Tongue (tissue), 2 donors: ENCODE data around the gene B4GALT6. TPM values are rescaled to one million over a fixed set of nuclear protein-coding genes. Genes with fewer than 3 reads are reported as not detected.

Experiments used
- DNase-seq: peaks from one replicate; pipeline ENCODE4 v3.0.0-alpha.2; 2015
- total RNA-seq: library from RNA; depleted of rRNA; stranded (reverse); fragments of >200 nt; gene quantifications from one replicate; pipeline ENCODE4 v1.2.3, GENCODE V29; 2014

Gene B4GALT6
- total RNA-seq, 1 donor from 2014 or later, result 7.2 TPM

DNA sequence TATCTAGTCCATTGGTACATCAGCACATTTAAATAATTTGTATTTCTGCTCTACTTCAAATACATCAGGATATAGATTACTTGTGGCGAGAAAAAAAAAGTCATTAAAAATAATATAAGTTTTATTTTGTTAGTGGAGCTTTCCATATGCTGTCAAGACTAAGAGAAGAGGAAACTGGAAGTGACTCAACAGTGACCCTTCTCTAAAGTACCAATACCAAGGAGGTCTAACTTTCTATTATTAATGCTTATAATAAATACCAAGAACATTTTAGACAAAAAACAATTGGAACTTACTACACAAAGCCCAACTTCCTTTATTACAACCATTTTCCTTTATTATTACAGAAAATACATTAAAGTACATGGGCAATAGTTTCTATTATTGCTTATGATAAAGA is 52.9 kb downstream of the B4GALT6 start:
- DNase-seq, result no peak

DNA sequence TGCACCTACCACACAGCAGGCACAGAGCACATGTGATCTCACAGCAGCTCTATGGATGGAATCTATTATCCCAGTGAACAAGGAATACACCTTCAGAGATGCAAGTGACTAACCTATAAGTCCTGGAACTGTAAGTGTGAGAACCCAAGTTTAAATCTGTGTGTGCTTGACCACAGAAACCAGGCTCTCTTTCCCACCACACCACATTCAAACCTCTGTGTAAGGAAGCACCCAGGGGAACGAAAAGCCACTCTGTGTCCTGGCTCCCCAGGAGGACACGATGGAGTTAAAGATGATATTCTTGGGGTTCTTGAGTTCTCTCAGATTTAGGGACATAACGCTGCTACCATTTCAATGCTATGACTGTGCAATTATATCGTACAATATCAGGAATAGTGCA is 53.8 kb downstream of the B4GALT6 start:
- DNase-seq, result no peak

DNA sequence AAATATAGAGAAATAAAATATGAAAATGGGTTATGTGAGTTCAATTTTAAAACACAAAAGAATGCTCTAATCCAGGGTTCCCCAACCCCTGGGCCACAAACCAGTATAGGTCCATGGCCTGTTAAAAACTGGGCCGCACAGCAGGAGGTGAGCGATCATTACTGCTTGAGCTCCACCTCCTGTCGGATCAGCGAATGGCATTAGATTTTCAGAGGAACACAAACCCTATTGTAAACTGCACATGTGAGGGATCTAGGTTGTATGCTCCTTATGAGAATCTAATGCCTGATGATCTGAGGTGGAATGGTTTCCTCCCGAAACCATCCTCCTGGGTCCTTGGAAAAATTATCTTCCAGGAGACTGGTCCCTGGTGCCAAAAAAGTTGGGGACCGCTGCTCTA is 58.0 kb downstream of the B4GALT6 start:
- DNase-seq, result no peak

DNA sequence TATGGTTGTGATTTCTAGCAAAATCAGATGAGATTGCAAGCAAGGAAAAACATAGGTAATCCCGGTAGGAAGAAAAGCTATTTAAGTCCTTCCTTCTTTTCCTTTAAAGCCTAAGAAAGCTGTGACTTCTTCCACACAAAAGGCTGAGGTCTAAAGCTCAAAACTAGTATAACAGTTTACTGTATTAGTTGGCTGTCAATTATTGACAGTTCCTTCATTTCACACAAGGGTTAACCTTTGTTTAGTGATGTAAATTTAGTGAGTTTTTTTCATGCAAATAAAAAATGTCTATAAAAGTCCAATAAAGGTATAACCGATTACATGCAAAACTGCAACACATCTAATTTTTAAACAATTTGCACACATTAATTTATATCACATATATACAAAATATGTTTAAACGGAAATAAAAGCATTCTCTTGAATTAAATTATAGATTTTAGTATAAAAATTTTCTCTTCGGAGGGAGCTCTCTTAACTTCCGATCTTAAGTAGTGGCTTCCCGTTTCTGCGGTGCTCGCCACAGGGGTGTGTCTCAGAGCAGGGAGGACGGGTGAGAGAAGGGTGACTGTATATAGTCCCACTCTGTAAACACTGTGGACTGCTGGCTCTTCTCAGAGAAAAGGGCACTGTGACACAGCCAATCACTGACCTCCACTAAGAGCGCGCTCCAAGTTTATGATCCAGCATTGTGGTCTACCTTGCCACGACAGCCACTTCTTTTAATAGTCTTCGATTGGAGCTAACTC is 59.3 kb downstream of the B4GALT6 start:
- DNase-seq, result no peak

DNA sequence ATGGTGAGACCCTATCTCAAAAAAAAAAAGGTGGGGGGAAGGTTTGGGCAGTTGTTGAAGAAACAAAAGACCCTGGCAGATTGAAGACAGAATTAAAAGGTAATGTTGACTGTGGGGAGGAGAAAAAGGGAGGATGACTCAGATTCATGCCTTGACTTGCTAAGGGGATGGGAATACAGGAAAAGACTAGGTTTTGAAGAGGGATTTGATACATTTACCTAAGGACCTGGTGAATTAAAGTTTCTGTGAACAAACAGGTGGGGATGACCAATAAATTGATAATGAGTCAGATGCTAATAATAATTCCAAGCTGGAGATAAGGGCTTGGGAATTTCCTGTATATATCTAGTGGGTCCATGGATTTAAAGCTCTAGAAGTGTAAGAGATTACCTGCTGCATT is 65.1 kb downstream of the B4GALT6 start:
- no peak for DNase-seq

DNA sequence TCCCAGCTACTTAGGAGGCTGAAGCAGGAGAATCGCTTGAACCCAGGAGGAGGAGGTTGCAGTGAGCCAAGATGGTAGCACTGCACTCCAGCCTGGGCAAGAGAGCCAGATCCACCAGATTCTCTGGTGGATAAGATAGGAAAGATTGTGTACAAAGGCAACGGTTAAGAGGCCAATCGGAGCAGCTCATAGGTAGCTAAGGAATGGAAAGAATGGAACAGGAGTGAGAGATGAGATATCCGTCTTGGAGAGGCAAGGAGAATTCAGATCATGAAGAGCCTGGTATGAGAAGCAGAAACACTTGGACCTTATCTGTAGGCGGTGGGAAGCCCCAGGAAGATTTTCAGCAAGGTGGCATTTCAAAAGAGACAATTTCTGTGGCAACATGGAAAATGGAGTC is 65.6 kb downstream of the B4GALT6 start:
- no peak for DNase-seq

DNA sequence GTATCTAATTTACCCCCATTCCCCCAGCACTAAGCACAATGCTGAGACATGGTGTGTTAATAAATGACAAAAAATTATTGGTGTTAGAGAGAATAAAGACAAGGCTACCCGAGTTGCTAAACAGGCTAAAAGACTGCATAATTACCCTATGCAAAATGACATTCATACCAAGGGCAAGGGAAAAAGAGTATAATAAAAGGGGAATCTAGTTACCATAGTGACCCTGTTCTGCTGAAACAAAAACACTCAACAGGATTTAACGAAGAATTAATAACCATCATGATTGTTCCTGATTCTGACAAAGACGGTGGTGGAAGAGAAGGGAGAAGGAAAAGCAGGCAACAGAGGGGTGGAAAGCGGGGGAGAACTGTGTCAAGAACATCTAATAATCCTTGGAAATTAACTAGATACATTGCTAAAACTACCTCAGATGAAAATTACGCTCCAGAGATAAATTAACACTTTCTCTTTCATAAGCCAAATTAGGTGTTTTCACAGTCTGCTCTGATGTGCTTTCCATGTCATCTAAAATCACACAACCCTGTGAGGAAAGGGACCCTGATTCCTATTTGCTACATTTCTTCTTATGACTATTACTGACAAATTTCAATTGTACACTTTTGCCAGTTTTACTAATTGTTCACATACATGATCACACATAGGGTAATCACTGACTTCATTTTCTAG is 67.2 kb downstream of the B4GALT6 start:
- DNase-seq, result no peak

DNA sequence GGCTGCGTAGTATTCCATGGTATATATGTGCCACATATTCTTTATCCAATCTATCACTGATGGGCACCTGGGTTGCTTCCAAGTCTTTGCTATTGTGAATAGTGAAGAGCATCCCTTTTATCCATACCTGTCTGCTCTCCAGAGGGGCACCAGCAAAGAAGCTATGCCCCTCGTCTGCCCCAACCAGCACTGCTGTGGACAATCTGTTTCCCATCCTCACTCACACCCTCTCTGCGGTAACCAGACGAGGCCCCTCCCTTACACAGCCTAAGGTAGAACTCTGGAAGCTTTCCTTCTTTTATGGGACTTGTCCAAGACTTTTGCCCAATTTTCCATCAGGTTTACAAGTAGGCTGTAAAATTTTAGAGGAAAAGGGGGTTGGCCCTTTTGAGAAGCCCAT is 67.8 kb downstream of the B4GALT6 start:
- DNase-seq, result no peak

DNA sequence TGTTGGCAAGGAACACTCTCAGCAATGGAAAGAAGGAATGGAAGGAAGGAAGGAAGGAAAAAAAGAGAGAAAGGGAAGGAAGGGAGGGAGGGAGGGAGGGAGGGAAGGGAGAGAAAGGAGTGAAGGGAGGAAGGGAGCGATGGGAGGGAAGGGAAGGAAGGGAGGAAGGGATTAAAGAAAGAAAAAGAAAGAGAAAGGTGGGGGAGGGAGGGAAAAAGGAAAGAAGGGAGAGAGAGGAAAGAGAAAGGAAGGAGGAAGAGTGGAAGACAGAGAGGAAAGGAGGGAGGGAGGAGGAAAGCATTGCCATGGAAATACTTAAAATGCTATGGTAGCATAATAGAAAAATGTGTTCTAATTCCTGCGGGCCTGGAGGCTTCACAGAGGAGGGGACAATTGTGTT is 70.3 kb downstream of the B4GALT6 start:
- no peak for DNase-seq

DNA sequence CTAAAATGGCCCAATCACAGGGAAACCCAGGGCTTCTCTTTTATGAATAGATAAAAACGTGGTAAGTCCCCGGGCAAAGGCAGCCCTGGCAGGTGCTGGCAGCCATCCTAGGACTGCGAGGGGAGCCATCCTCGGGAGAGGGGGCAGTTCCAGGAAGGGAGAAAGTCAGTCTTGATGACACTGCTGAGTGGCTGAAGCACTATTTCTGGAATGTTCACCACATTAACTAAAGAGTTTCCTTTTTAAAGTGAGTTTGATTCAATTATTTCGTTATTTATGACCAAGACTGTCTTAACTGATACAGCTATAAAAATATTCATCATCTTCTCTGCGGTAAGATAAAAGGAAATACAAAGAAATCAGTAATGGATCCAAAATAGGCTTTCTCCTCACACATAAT is 72.3 kb downstream of the B4GALT6 start:
- no peak for DNase-seq

DNA sequence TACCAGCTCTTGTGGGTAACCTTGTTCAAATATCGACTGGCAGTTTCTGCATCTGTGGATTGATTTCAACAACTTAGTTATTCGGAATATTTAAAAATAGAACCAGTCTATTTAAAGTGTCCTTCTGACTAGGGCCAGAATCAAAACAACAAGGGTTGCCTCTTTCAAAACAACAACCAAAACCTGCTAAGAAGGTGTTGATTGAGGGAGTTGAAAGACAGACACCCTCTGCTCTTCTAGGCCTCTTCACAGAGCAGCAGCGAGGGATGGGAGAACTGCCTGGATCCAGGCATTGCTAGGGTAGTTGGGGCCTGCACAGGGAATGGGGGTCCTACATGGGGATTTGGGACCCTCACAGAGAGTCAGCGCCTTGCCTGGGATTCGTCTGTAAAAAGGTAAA is 72.9 kb downstream of the B4GALT6 start:
- DNase-seq, result no peak

DNA sequence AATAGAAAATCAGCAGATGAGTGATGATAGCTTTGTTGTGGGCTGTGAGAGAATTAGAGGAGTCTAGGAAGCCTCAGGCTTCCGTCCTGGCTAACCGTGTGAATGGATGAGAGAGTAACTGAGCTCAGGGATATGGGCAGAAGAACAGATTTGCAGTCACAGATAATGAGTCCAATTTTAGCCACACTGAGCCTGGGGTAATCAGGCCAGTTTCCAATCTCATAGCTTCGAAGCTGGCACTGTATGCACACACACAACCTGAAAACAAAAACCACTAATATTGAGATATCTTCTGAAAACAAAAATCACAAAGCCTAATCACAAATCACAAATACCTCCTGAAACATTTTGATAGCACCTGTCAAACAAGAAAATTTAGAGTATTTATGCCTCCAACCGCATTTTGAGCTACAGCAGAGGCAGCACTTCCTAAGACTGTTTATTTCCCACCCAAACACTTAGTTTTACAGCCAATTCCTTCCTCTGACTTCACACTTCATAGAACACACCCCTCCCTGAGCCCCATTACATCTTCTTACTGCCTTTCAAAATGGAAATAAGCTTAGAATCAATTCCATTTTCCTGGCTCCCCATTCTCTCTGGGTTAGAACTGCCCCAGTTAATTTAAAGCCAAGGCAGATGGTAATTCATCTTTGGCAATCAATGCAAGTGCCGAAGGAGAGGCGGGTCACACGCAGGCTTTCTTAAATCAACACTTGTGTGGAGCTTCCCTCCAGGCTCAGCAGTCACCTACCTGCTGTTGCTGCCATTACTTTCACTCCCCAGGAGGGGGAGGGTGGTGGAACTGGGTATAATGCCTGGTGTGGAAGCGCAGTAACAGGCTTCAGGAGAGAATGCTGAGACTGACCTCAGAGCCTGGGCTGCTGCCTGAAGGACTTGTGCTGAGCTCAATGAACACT is 73.8 kb downstream of the B4GALT6 start:
- peak; percentile 16 for DNase-seq

DNA sequence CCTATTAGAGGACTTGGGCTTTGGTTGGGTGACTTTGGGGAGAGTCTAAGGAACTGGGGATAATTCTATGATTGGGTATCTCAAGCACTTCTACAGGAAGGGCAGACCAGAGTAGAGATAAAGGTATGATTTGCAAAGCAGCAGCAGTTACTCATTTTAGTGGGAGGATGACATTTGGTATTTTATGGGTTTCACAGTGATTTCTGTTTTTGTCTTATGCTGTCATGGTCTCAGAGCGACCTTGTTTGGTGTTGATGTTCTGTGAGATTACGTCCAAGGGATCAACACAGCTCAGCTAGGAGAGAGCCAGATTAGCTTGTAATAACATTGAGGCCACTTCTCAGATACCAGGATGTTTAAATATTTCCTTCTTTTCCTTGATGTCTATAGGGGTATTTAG is 74.5 kb downstream of the B4GALT6 start:
- no peak for DNase-seq

DNA sequence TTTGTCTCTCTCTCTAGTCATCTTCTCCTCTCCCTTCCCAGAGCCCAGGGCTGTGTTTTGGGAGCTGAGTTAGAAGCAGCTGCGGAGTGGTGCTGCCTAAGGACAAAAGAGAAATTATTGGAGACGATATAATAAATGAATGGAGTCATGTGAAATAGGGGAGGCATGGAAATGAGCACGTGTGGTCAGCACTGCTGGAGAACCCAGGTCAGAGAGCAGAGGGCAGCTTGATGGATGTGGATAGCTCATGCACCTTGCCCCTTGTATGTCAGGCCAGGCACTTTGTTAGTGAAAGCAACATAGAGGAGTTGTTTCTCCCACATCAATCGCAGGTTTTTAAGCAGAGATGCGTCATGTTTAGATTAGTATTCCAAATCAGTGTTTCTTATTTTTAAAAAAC is 77.0 kb downstream of the B4GALT6 start:
- DNase-seq, result no peak

DNA sequence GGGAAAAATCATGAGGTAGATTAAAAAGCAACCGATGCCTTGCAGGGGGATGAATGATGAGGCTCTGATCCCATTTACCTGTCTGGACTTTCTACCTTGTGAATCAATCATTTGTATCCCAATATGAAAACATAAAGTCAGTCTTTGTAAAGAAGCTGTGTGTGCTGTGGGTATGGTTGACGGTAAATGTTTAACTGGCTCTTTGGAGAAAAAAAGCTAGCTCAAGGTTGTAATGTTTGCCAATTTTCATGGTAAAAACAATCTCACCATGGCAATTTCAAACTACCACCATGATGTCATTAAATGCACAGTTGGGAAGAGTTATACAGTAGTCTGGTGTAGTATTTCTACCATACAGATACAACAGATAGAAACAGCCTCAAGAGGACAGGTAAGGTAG is 78.1 kb downstream of the B4GALT6 start:
- DNase-seq, result no peak

DNA sequence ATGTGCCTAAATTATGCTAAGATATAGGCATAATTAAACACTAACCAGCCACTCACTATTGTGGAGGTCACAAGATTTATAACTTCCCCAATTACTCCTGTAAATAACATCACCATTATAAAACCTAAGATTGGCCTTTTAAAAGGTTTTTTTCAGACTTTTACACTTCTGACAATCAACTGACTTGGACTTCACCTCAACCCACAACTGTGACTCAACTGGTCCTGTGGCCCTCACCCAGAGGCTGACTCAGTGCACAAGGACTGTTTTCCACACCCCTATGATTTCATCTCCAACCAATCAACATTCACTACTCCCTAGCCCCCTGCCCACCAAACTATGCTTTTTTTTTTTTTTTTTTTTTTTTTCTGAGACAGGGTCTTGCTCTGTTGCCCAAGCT is 81.1 kb downstream of the B4GALT6 start:
- DNase-seq, result no peak

DNA sequence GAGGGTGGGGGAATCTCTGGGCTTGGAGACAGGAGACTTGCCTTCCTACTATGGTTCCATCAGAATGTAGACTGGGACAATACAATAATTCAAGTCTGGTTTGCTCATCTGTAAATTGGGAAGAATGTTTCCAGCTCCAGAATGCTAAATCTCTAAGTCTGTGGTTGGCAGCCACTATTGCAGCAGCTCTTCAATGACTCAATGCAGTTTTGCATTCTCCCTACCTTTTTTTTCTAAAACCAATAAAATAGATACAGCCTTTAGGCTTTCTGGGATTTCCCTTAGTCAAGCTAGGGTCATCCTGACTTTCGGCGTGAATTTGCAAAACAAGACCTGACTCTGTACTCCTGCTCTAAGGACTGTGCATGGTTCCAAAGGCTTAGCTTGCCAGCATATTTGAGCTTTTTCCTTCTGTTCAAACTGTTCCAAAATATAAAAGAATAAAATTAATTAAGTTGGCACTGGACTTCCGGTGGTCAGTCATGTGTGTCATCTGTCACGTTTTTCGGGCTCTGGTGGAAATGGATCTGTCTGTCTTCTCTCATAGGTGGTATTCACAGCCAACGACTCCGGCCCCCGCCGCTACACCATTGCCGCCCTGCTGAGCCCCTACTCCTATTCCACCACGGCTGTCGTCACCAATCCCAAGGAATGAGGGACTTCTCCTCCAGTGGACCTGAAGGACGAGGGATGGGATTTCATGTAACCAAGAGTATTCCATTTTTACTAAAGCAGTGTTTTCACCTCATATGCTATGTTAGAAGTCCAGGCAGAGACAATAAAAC is 86.2 kb downstream of the B4GALT6 start:
- DNase-seq, result no peak

DNA sequence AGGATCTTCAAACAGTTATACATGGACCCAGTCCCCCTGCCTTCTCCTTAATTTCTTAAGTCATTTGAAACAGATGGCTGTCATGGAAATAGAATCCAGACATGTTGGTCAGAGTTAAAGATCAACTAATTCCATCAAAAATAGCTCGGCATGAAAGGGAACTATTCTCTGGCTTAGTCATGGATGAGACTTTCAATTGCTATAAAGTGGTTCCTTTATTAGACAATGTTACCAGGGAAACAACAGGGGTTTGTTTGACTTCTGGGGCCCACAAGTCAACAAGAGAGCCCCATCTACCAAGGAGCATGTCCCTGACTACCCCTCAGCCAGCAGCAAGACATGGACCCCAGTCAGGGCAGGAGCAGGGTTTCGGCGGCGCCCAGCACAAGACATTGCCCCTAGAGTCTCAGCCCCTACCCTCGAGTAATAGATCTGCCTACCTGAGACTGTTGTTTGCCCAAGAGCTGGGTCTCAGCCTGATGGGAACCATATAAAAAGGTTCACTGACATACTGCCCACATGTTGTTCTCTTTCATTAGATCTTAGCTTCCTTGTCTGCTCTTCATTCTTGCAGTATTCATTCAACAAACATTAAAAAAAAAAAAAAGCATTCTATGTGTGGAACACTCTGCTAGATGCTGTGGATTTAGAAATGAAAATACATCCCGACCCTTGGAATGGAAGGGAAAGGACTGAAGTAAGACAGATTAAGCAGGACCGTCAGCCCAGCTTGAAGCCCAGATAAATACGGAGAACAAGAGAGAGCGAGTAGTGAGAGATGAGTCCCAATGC is 88.1 kb downstream of the B4GALT6 start:
- DNase-seq, result peak; percentile 39

DNA sequence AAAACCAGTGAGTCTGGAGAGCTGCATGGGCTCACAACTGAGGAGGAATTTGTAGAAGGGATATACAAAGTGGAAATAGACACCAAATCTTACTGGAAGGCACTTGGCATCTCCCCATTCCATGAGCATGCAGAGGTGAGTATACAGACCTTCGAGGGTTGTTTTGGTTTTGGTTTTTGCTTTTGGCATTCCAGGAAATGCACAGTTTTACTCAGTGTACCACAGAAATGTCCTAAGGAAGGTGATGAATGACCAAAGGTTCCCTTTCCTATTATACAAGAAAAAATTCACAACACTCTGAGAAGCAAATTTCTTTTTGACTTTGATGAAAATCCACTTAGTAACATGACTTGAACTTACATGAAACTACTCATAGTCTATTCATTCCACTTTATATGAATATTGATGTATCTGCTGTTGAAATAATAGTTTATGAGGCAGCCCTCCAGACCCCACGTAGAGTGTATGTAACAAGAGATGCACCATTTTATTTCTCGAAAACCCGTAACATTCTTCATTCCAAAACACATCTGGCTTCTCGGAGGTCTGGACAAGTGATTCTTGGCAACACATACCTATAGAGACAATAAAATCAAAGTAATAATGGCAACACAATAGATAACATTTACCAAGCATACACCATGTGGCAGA is 89.1 kb downstream of the B4GALT6 start:
- no peak for DNase-seq

DNA sequence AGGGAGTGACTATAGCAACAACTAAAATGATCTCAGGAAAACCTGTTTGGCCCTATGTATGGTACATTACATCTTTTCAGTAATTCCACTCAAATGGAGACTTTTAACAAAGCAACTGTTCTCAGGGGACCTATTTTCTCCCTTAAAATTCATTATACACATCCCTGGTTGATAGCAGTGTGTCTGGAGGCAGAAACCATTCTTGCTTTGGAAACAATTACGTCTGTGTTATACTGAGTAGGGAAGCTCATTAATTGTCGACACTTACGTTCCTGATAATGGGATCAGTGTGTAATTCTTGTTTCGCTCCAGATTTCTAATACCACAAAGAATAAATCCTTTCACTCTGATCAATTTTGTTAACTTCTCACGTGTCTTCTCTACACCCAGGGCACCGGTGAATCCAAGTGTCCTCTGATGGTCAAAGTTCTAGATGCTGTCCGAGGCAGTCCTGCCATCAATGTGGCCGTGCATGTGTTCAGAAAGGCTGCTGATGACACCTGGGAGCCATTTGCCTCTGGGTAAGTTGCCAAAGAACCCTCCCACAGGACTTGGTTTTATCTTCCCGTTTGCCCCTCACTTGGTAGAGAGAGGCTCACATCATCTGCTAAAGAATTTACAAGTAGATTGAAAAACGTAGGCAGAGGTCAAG is 91.7 kb downstream of the B4GALT6 start:
- no peak for DNase-seq
